ENCODE data around the gene SLC9A2.

Gene SLC9A2

DNA sequence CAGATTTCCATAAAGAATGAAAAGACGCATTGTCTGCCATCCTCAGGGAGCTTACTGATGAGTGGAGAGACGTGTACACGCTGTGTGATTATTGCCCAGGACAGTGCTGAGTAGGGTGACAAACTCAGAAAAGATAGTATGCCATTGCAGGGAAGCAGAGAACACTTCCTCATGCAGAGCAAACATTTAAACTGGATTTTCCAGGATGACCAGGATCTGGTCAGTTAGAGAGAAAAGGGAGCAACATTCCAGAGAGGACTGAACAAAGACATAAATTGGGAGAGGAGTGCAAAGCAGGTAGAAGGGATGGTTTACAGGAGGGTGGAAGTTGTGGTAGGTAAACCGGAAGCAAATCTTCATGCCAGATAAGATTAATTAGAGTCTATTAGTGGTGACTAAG, 2.3 kb downstream of the SLC9A2 start:
- no peak for DNase-seq

DNA sequence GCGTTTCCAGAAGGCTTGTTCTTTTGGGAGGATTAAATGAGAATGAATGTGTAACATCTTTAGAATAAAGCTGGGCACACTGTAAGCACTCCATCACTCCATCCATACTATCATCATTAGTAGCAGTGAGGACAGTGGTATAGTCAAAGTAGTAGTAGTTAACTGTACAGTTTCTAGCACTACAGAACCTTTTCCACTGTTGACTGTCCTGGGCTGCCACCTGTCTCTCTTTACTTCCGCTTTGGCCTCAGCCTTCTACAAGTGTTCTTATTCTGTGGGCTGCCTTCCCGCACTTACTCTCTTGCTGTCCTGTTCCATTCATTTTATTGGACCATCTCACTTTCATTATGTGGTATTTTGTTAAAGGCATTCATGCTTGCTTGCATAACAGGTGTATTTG, 3.3 kb downstream of the SLC9A2 start:
- no peak for DNase-seq

DNA sequence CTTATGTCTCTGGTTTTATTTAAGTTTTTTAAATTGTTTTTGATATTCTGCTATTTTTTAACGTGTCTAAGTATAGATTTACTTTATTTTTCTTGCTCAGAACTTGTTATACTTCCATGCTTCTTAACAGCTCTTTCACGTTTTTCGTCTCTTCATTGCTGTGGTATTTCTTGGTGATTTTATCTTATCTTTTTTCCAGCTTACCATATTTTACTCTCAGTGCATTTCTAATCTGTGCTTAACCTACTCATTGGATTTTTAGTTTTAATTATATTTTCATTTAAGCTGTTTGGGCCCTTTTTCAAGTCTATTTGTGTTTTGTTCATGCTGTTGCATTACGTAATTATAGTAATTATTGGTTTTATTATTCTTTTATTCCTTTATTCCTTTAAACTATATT, 11.1 kb downstream of the SLC9A2 start:
- DNase-seq: no peak

DNA sequence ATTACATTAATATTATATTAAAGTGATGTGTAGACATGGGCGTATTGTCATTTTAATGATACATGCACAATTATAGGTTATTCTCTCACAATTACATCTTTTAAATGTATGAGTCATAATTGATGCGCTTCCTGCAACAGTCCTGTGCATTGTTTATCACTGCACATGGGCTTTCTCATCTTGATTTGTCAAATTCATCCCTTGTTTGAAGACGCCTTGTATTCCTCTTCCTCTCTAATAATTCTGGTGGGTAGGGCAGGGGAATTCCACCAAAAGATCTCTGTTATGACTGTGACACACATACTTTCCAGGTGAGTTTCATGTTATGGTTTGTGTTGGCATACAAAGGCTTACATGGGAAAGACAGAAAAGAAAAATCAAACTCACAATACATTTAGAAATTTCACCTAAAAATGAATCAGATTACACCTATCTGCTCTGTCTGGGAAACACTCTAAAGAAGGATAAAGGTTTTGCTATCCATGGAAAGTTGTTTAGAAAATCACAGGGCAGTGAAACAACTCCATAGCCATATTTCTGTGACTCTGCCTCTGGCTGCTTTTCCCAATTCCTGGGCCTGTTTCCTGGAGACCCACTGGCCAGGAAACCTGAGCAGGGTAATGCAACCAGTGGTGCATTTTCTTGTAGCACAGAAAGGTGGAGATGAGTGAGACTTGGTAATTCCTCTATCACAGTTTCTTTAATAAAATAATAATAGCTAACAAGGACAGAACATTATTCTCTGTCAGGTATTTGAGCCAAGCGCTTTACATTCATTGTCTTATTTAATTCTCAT, 13.2 kb downstream of the SLC9A2 start:
- DNase-seq: no peak

DNA sequence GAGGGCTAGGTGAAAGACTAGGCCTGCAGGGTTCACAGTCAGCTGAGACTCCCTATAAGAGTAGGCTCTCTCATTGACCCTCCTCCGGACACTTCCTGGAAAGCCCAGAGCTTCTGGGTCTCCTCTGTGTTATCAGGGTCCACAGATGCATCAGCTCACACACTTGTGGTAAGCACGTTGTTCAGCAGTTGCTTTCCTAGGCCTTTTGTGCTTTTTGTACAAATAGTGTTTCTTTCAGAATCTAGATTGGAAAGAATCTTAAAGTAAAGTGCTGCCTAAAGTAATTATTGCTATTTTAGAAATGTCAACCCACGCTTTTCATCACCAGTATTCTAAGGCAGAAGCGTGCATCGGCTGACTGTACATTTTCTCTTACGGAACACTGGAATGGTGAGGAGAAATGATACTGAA, 15.5 kb downstream of the SLC9A2 start:
- no peak for DNase-seq

DNA sequence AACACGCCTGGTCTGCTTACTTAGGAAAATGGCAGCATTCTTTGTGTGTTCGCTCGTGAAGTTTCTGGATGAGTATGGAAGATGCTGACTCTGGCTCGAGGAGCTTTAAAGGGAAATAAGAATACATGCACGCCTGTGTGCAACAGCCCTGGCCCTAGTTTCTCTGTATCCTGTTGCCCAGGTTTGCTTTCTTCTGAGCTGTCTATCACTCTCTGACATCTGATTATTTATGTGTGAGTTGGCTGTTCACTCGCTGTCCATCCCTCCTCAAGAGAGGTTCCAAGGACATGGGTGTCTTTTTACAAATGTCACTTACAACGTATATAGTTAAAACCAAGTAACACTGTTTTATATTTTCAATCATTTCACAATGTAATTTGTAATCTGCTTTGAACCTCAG, 16.0 kb downstream of the SLC9A2 start:
- DNase-seq: no peak

DNA sequence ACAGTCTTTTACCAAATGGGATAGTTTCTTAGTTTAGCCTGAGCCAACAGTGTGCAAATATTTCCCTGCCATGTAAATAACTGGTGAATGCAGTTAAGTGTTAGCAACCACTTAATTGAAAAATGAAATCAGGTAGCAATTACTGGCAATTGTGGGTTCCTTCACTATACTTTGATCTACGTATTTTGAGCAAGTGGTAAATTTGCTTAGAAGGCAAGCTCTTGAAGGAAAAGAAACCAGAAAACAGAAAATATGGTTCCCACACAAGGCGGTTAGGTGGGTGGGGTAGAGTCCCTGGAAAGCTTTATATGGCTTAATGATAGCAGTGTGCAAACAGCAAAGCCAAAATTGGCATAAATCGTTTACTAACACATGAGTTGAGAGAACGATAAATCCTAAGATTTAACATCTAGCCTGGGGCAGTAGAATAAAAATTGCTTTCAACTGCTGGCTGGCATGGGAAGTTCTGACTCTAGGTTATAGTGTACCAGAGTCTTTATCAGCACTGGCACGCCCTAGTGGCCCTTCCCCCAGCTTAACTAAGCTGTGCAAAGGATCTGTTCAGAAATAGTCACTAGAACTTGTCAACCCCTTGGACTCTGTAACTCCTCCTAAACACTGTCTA, 17.0 kb downstream of the SLC9A2 start:
- no peak for DNase-seq

DNA sequence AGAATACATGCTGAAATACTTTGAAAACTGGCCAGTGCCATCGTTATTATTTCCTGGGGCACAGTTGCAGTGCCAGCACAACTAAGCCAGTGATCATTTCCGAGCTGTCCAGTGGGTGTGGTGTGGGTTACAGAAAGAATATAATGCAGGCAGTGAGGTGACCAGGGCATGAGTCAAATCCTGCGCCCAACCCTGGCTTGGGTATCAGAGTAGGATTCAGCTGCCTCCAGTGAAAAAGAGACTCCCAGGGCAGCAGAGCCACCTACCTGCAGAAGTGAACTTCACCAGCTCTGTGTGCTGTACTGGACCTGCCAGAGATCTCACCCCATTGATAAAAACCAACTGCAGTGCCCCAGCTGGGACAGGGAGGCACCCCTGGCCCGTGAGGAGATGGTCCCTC, 18.0 kb downstream of the SLC9A2 start:
- DNase-seq: no peak

DNA sequence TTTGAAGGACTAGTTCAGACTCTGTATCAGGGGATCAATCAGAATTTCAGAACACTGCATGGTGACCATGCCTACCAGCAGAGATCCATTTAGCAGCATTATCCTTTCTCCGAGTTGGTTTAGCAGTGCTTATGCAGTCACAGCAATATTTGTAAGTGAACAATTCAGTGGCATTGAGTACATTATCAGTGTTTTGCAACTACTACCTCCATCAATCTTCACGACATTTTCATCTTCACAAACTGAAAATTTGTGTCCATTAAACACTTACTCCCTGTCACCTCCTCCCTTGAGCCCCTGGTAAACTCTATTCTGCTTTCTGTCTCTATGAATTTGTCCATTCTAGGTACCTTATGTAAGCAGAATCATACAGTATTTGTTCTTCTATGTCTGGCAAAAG, 20.1 kb downstream of the SLC9A2 start:
- DNase-seq: no peak

DNA sequence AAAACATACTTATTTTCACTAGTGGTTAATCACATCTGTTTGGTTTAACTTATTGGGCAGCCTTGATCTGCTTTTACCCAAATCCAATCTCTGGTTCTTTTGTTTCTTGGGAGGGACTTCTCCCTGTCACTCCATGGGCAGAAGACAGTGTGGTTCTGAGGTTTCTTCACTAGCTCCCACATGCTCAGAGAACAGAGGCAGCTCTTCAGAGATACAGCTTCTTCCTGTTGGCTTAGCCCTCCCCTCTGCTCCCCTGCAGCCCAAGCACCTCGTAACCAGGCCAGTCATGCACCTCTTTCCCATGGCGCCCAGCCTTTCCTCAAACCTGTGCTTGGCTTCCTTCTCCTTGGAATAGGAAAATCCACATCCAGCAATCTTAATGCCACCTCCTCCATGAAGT, 32.8 kb downstream of the SLC9A2 start:
- no peak for DNase-seq

DNA sequence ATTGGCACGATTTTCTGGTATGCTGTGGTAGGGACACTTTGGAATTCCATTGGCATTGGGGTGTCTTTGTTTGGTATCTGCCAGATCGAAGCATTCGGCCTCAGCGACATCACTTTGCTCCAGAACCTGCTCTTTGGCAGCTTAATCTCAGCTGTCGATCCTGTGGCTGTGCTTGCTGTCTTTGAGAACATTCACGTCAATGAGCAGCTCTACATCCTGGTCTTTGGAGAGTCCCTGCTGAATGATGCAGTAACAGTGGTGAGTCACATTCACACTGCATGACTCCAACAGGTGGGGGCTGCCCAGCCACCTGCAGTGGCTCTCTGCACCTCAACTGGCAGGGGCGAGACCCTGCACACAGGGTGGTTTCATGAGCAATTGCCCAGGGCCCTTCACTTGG, 38.4 kb downstream of the SLC9A2 start:
- no peak for DNase-seq

DNA sequence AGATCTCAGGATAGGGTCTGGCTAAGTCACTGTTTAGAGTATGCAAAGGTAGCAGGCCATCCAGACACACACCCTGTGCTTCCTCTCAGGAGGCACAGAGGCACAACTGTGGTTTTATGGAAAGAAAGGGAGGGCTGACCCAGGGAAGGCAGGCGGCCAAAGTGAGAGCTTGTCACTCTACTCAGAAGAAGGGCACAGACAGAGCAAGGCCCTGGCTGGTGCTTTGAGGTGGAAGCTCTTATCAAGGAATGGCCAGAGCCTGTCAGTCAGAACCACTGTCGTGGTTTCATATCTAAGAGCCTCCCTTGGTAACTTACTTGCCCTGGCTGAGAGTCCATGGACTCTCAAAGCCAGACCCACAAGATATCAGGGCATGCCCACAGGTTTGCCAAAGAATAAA, 40.7 kb downstream of the SLC9A2 start:
- DNase-seq: no peak

DNA sequence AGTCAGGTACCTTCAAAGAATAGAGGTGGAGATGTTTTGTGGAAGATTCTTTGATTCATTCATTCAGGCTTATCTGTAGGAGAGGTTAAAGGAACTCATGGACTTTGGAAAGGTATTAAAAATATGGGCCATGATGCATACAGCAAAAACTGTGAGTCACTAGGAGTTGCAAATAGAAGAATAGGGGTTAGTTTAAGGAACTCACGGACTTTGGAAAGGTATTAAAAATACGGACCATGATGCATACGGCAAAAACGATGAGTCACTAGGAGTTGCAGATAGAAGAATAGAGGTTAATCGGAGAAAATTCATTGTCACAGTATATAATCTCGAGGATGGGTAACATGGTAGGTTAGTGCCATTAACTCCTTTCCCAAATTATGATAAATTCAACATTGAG, 41.2 kb downstream of the SLC9A2 start:
- DNase-seq: no peak

DNA sequence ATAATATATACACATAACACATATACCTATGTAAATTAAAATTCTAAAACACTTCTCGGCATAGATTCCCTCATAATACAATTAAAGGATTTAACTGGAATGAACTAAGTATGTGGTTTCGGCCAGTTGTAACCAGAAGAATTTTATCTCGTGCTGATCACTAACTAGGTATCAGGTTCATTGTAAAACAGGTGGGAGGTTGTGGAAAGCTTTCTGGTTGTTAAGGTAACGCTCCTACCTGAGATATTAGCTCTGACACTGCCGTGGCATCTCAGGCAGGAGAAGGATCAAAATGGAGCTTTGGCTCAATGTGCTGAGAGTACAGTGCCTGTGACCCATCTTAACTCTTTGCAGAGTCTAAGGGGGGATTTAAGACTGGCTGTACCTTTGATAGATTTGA, 42.5 kb downstream of the SLC9A2 start:
- DNase-seq: no peak

DNA sequence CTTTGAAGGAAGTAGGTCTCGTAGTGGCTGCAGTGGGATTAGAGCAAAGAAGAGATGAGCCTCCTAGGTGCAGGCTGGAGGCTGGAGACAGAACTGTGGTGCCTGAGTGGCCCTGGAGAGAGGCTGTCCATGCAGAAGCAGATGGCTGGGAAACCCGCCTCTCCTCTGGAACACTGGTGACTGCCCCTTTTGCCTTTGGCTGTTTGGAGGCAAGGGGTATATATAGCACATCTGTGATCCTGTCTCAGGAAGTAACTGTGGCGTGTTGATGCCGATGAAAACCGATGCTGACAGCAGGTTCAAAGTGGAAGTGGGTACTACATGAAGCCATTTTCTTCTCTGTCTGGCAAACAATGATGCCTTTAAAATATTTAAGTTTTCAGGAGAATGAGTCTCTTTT, 43.5 kb downstream of the SLC9A2 start:
- no peak for DNase-seq

DNA sequence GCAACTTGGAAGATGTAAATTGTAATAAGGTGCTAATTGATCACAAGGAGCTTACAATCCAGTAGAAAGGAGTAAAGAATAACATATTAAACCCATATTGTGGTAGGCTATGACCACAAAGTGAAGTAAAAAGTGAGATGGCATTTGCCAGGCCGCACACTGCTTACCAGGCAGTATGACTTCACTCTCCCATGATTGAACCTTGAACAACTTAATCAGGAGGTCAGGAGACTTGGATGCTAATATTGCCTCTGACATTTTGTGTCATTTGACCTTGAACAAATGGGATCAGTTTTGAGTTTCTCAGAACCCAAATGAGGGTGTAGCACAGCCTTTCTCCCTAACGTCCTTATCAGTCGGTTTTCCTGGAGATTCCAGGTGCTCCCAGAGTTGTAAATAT, 44.0 kb downstream of the SLC9A2 start:
- DNase-seq: no peak

DNA sequence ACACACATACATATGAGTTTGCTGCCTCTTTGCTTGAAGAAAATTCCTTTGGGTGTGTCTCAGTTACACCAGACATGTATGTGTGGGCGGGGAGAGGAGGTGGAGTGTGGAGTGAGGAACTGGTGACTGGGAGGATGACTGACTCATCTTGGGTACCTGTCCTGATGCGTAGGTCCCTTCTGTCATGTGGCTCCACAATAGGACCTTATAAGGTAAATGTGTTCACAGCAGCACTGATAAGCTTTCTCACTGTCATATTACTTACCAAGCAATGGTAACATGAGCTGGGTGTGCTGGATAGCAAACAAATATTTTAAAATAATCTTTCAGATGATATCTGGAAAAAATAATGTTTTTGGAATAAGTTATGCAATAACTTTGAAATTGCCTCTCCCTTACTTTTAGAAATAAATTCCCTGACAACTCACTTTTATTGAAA, 45.1 kb downstream of the SLC9A2 start:
- no peak for DNase-seq

DNA sequence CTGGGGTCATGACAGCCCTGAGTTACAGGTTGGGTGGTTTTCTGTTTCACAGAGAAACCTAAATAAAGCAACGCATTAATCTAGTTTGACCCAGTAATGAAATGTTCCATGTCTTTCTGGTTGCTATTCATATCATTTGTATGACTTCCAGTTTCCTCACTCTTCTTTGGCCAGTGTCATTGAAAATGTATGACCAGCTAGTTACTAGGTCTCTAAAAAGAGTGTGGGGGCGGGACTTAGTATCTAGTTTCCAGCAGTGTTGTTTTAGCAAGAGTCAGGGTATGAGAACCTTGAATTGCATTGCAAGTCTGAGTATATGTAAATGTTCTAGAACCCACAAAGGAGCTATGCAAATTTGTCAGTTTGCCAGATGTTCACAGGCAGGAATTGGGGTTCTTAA, 47.7 kb downstream of the SLC9A2 start:
- no peak for DNase-seq

DNA sequence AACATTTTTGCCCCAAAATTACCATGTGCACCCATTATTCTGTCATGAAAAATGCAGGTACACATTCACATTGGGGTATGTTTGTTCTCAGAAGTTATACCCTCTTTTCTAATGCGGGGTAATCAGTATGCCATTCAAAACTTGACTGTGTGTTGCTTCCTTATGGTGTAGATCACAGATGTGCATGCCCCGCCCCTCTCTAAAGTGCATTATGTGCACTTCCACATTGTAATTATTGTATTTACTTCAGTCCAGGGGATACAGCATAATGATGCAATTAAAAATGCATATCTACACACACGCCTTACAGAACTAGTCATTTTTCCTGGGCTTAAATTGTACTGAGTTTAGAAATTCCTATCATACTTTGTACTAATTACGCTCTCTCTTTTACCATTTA, 48.8 kb downstream of the SLC9A2 start:
- no peak for DNase-seq

DNA sequence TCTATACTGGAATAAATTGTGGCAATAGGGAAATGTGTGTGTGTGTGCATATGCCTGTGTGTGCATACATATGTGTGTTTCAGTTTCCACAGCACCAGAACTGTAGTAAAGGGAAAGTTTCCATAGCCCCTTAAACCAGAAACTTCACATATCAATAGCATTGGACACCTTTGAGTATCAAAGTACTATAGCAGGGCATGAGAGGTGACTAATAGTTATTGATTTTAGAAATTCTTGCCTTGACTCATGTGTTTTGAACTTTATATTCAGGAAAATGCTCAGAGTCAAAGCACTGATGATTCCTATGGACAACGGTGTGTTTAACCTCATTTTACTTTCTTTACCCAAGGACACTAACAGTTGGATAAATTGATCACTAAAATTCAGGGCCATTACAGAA, 50.0 kb downstream of the SLC9A2 start:
- DNase-seq: no peak

DNA sequence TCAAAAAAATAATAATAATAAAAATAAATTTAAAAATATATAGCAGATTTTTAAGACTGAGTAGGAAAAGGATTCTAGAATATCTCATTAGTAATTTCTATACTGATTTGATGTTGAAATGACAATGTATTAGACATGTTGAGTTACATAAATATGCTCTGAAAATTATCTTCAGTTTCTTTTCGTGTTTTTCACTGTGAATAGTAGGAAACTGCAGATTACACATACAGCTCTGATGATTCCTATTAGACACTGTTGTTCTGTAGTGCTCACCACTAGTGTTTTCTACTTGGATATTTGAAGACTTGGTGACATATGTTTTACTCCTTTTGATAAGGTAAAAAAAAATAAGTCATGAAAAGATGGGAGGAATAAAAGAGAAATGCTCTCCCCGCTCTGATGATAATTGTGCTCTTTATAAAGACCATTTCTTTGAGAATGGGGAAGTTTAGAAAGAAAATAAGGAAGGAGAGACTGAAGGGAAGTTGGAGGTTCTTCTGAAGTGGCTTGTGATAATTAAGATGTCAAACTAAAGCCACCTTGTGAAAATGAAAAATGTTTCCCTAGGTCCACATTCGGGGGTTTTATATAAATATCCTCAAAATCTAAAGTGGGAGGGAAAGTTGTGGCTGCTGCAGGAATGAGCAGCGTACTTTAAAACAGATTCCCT, 52.9 kb downstream of the SLC9A2 start:
- no peak for DNase-seq

DNA sequence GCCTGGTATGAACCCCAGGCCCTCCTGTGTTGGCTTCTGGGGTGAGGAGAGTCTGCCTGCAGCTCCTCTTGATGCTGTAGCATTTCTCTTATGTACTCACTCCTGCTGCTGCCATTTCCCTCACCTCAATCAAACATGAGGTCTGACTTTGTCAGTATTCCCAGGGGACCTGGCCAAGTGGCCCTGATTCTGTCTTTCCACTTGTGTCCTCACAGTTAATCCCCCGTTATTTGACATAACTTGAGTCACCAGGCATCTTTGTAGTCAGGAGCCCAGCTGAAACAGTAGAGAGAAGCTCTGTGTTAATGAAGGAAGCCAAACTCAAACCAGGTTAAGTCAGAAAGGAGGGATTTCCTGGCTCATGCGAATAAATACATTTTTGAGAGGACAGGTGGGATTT, 55.0 kb downstream of the SLC9A2 start:
- no peak for DNase-seq

DNA sequence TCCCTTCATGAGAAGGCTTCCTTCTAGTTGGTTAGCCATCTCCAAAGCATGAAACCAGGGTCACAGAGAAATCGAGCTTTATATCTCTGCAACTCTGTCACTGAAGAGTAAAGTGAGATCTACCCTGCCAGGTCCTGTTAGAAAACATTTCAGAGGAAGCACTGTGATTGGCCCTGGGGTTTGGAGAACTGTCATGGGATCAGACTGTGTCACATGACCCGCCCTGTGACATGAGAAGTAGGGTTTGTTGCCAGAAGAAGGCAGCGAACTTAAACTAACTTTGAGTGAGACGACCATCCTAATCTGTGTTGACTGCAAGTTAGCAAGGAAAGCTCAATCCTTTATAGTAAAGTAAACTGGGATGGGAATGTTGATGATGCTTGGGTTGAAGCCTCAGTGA, 55.5 kb downstream of the SLC9A2 start:
- DNase-seq: no peak
